ENCODE results near the gene CMC2.

The CMC2 gene

DNA sequence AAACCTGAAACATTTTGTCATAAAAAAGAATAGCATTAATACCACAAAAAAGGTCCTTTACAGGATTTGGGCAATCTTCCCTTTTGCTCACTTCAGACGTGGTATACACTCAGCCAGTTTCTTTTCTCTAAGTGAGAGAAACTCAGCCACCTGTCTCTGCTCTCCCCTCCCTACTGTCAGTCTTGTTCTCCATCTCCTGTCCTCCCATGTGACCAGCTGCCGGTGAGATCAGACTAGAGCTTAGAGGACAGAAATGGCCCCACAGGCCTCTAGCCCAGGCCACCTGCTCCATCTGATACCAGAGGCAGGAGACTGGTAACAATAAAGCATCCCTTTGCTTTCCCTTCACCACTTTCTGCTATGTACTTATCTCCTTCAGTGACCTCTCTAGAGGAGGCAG, 34.9 kb downstream of the CMC2 start:
- DNase-seq: no peak

DNA sequence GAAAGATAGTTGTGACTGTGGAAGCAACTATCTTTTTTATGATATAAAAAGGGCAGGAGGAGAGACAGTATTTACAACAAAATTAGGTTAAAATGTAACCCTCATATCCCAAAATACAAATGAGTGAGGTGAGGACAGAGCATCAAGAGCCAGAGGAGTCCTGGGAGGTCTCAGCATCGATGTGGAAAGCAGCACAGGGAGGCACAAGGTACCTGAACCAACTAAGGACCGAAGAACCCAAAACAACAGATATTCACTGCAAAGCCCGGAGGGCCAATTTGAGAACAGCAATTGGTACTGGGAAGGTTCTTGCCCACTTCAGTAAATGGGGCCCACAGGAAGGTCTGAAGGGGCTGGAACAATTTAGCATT, 37.6 kb downstream of the CMC2 start:
- DNase-seq: no peak

- no peak for DNase-seq
Observed at GRCh38 chr16:80968386-80969113, 38.1 kb downstream of the CMC2 start.

- DNase-seq: no peak
Observed at GRCh38 chr16:80966617-80967016, 40.1 kb downstream of the CMC2 start.

- DNase-seq: no peak
Observed at GRCh38 chr16:80964351-80964750, 42.3 kb downstream of the CMC2 start.

DNA sequence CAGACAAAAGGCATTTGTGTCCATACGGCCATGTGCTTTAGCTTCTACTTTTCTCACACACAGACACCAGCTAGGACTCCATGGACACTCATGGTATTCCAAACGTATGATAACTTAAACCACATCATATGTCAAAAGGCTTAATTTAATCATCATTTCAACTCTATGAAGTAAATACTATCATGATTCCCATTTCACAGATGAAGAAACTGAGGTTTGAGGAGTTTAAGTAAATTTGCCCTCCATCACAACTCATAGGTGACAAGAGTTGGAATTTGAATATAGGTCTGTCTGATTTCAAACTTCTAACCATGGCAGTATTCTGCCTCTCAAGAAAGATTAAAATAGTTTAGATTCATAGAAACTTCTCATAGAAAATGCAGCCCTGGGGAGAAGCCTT, 43.8 kb downstream of the CMC2 start:
- DNase-seq: no peak

DNA sequence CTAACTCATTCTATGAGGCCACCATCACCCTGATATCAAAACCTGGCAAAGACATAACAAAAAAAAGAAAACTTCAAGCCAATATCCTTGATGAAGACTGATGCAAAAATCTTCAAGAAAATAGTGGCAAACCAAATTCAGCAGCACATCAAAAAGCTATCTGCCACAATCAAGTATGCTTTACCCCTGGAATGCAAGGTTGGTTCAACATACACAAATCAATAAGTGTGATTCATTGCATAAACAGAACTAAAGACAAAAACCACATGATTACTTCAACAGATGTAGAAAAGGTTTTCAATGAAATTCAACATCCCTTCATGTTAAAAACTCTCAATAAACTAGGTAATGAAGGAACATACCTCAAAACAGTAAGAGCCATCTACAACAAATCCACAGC, 48.4 kb downstream of the CMC2 start:
- no peak for DNase-seq

DNA sequence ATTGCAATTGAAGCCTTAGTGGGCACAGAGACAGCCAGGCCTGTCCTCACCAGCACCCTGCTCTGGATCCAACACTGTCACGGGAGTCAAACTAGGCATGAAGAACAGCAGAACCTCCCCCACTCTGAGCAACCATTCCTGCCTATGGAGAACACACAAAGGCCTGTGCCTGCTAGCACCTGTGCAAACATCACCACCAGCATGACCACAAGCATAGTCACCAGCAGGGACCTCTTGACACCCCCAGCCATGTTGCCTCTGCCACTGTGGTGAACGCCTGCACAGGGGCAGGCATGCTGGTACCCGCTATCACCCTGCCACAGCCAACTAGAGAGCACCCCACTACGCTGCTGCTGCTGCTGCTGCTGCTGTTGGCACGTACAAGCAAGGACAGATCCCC, 51.7 kb downstream of the CMC2 start:
- no peak for DNase-seq

DNA sequence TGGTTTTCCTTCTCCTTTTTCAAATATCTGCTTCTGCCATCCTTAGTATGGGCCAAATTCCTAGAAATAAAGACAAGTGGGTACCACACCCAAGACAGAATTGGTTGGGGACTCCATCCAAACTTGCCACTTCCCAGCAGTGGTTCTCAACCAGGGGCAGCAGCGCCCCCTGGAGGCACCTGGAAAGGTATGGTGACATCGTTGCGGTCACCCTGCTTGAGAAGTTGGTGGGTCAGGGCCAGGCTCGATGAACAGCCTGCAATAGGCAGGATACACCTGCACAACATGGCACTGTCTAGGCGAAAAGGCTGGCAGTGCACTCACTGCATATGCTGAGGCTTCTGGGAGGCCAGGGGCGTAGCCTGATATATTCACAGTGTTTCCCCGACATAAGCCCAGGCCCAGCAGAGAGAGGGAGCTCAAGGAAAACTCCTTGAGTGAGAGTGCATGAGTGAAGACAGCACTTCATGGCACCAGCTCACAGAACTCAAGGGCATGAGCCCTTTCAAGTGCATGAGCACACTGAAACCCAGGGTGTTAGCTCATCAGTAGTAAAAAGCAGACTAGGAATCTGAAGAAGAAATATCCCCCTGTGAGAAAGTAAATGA, 57.7 kb downstream of the CMC2 start:
- peak; percentile 17 for DNase-seq

DNA sequence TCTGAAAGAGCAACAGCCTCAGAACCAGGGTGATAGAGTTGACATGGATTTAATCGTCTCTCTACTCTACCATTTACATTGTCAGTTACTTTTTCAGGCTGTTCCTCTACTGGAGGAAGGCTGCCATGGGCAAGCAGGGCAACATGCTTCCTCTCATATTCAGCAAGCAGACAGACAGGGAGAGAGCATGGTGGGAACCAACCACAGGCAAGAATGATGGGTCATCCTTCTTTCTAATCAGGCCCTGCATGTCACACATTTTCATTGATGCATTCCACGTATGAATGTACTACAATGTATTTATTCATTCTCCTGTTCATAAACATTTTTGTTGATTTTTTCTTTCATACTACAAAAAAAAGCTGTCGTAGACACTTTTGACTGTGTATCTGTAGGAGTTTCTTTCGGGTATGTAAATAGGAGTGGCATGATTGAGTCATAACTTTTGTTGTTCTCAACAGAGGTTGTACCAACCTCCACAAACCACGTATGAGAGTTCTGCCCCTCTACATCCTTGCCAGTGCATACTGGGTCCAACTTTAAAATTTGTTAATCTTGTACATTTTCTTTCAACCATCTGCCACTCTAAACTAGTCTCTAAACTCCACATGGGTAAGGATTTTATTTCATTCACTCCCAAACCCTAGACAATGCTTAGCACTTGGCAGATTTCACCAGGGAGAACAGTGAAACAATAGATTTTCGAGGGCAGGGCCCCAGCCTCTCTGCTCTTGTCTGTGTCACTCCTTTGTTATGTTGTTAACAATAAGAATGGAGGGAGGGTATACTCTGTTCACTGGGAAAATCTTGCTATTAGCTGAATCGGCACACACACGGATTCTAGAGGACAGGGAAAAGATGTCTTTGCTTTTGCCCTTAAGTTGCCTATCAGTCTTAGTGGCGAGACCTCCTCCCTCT, 58.7 kb downstream of the CMC2 start:
- DNase-seq: no peak

DNA sequence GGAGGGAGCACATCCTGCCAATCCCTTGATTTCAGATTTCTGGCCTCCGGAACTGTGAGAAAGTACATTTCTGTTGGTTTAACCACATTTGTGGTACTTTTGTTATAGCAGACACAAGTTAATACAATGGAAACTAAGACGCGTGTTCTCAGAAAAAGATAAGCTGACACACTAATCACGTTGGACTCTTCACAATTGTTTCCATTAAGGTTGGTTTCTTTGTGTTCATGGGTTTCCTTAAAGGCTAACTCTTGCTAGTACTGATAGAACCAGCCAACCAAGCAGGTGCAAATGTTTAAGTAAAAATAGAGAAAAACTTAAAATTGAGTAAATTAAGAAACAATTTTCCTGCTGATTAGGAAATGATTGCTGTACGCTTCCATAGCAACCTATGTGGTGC, 59.4 kb downstream of the CMC2 start:
- DNase-seq: no peak

- no peak for DNase-seq
Observed at GRCh38 chr16:80946481-80946880, 60.2 kb downstream of the CMC2 start.

GRCh38 chr16:80940069-80940856, 66.4 kb downstream of the CMC2 start:
- no peak for DNase-seq

GRCh38 chr16:80938879-80939260, 67.8 kb downstream of the CMC2 start:
- DNase-seq: no peak

DNA sequence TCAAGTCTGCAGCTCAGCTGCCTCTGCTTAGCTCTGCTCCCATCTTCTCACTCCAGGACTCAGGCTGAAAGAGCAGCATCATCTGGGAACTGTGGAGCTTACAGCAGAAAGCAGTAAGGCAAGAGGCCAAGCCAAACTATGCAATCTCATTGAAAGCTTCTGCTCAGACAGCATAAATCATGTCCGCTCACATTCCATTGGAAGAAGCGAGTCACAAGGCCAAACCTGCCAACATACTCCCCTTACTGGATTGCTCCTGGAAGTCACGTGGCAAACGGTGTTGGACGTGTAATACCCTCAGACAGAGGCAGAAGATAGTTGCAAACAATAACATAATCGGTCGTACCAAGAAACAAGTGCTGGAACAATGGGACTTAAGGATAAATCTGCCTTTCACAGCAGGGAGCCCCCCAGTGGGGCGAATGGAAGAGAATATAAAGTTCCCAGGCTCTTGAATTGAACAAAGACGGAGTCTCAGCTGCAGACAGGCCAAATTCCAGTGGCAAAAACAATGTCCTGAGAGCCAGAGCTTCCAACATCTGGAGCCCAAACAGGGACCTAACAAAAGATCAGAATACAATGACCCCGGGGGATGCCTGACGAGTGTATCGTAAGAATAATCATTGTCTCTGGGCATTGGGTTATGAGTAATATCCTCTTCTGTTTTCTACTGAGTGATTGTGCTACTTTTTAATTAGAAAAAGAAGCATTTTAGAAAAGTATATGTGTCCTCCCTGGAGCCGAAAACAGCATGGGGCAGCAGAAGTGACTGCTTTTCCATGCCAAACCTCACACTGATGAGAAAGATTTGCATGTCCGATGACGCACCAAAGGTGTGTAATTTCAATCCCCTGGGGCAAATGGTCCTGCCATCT, 68.4 kb downstream of the CMC2 start:
- DNase-seq: no peak

GRCh38 chr16:80936410-80936809, 70.3 kb downstream of the CMC2 start:
- DNase-seq: no peak

- no peak for DNase-seq
Observed at GRCh38 chr16:80935691-80936090, 71.0 kb downstream of the CMC2 start.

- DNase-seq: no peak
Observed at GRCh38 chr16:80932708-80933095, 74.0 kb downstream of the CMC2 start.

DNA sequence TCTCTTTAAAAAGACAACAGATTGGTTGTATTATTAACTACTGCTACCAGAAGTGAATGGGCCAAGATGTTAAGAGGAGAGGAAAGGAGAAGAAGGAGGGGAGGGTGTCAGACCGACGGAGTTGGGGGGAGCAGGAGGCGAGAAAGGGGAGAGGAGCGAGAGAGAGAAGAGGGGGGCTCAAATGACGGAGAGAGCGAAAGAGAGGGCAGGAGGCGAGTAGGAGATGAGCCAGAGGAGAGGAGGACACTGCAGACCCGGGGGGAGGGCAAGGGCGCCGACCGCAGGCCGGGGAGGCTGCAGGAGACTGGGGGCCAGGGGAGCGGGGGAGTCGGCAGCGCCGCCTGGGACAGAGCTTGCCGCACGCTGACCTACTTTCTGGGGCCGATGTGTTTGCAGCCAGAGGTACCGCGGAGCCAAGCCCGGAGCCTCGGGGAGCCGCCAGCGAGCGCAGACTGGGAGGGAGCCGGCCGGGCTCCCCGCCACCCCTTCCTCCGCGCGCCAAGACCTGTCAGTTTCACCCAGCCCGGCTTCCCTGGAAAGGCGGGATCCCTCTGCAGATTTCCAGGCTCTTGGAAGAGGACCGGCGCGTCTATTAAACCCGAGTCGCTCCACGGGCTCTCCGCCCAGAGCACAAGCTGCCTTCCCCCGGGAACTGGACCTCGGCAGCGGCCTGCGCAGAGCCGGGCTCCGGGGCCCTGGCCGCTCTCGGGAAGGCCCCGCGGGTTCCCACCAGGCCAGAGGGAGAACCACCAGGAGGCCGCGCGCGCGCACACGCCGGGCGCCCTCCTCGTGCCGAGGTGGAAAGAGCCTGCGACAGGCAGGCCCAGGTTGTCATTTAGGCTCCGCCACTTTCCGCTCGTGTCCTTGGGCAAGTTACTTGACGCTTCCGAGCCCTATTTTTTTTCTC, 74.6 kb downstream of the CMC2 start:
- DNase-seq: peak; percentile 18

GRCh38 chr16:80924372-80924978, 82.2 kb downstream of the CMC2 start:
- peak; percentile 31 for DNase-seq

DNA sequence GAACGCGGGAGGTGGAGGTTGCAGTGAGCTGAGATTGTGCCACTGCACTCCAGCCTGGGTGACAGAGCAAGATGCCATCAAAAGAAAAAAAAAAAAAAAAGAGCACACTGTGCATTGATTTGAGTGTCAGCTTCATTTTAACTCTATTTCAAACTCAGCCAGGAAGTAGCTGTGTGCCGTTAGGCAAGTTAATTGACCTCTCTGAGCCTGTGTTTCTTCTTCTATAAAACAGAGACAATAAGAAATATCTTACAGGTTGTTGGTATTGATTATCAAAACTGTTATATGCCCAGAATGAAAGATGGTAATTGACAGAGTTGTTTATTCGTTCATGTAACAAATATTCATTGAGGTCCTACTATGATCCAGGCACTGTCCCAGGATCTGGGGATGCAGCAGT, 83.3 kb downstream of the CMC2 start:
- DNase-seq: no peak

Data from activated naive CD4-positive, alpha-beta T cell treated with anti-CD3 and anti-CD28 coated beads, Interleukin-2, amount 50 U/mL, for 16 hours (primary cell).